Kidney (tissue), 14 donors: ENCODE results near the gene NDUFS8. TPM values are rescaled to one million over a fixed set of nuclear protein-coding genes. Genes with fewer than 3 reads are reported as not detected.

ENCODE experiments used
- DNase-seq, 5 donors: peaks; one replicate each; pipeline ENCODE4 v3.0.0-alpha.2; 2013 to 2020
- FAIRE-seq: peaks from 2 replicates; lab custom pipeline; 2012; peaks lifted over from hg19 to GRCh38; lab: Jason Lieb, UNC
- H3K27ac ChIP-seq, 2 donors: one replicate each; pipeline ENCODE4 v1.7.0; 2013; ENCODE audit warnings: low read depth in 2 of 2, low read length in 2 of 2, inconsistent platforms in 1 of 2
- H3K27me3 ChIP-seq: one replicate; pipeline ENCODE4 v1.7.1; 2013; ENCODE audit warnings: low read length, inconsistent platforms; ENCODE audit not compliant: control insufficient read depth, insufficient read depth
- H3K36me3 ChIP-seq, 3 donors: one replicate each; pipeline versions ENCODE4 v1.7.0 to v1.7.1; 2013; ENCODE audit warnings: low read length in 3 of 3, control low read depth in 1 of 3, inconsistent platforms in 1 of 3; ENCODE audit not compliant: insufficient read depth in 3 of 3, control insufficient read depth in 2 of 3
- H3K4me1 ChIP-seq, 3 donors: one replicate each; pipeline versions ENCODE4 v1.7.0 to v1.7.1; 2013; ENCODE audit warnings: low read length in 3 of 3, inconsistent platforms in 1 of 3, low read depth in 1 of 3; ENCODE audit not compliant: control insufficient read depth in 2 of 3, insufficient read depth in 2 of 3
- H3K4me3 ChIP-seq, 3 donors: one replicate each; pipeline versions ENCODE4 v1.7.0 to v1.8.1; 2013; ENCODE audit warnings: low read length in 3 of 3, control low read depth in 1 of 3, inconsistent platforms in 1 of 3
- H3K9ac ChIP-seq, 3 donors: one replicate each; pipeline versions ENCODE4 v1.7.0 to v1.7.1; 2013; ENCODE audit warnings: low read length in 3 of 3, control low read depth in 1 of 3, inconsistent platforms in 1 of 3
- H3K9me3 ChIP-seq, 3 donors: one replicate each; pipeline versions ENCODE4 v1.7.0 to v1.7.1; 2013; ENCODE audit warnings: low read length in 3 of 3, control low read depth in 1 of 3, inconsistent platforms in 1 of 3; ENCODE audit not compliant: control insufficient read depth in 2 of 3, insufficient read depth in 1 of 3
- intact Hi-C: fragments of 100-400 bp; cut with DNase I; formaldehyde crosslinking; loops from one replicate; pipeline ENCODE4 v1.11.1; 2022
- polyA plus RNA-seq: library from polyadenylated mRNA; stranded (reverse); fragments of 350-450 nt; fragmentation: Illumina TruSeq; extraction: RNeasy Lipid Tissue Mini Kit (QIAGEN cat#74804); gene quantifications from one replicate; pipeline ENCODE4 v1.2.3, GENCODE V29; 2014; ENCODE audit warnings: low read depth, low replicate concordance; ENCODE audit not compliant: insufficient read depth
- total RNA-seq: library from RNA; stranded (reverse); fragmentation: NEBNext Ultra II Directional; extraction: Animal tissue kit (Norgen Biotek cat#: 25700); gene quantifications from one replicate; pipeline ENCODE4 v1.2.1, GENCODE V29; 2021
- TF ChIP-seq, protein P1 (sequence below): IDR thresholded peaks from 3 replicates; pipeline ENCODE4 v1.5.1; 2012; ENCODE audit warnings: mild to moderate bottlenecking, moderate library complexity, borderline replicate concordance; ENCODE audit not compliant: insufficient read depth; ENCODE audit errors: extremely low read depth
- donor health status: control.
- donor health status: control.
- donor health status: control.
- donor health status: control.
- donor health status: control.
- donor health status: DM: yes; HTN: yes; CAD: no.
- donor health status: Normal renal cell carcinoma (clear cell type).

NDUFS8 gene
- total and polyA plus RNA-seq, 2 donors from 2014 or later, result 144 to 472 TPM

DNA sequence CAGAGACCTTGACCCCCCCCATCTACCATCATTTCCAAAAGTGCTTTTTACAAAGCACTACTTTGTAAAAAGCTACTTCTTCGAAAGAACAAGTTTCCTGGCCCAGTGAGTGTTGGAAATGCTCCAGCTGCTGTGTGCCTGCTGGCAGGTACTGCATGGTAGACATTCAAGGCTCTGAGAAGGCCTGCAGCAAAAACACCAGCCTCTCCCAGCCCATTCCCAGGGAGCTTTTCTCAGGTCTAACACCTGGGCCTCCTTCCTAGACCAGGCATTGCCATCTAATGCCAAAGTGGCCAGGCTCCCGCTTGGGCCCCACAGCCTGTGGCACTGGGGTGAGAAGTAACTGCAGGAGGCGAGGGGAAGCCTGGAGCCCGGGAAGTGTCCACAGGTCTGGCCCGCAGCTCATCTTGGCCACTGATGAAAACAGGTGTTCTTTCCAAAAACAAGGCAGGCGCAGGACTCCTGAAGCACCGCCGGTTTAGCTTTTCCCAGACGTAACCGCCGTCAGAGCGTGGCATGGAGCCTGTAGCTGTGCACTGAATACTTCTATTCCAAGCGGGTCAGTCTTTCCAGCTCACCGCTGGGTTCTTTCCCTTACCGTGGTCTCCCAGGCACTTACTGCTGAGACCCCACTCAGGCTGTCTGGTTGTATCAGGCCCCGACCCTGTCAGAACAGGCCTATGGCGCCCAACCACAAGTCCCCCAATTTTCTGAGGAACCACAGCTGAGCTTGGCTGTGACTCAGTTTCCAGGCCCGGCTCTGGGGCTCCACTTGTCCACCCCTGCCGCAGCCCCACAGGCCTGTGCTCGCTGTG is 7.1 kb downstream of the NDUFS8 start:
- H3K9ac ChIP-seq, result peak overlapping the region in 2 of 3 donors; percentile 89 to 91
- H3K36me3 ChIP-seq, result peaks cover 0 to 6% (median 0%) of the 10 kb centered on the region in 3 donors
- no peak overlapping the region for H3K4me3 ChIP-seq
- H3K9me3 ChIP-seq, result no peaks in the 10 kb centered on the region
- H3K4me1 ChIP-seq, result peaks cover 0 to 36% (median 10%) of the 10 kb centered on the region in 3 donors
- FAIRE-seq (no peak), DNase-seq (peak in 1 of 5 donors; percentile 39)
- H3K27ac ChIP-seq, result peak overlapping the region; percentile 66 to 88
- no peaks in the 10 kb centered on the region for H3K27me3 ChIP-seq
- TF ChIP-seq, protein P1, sequence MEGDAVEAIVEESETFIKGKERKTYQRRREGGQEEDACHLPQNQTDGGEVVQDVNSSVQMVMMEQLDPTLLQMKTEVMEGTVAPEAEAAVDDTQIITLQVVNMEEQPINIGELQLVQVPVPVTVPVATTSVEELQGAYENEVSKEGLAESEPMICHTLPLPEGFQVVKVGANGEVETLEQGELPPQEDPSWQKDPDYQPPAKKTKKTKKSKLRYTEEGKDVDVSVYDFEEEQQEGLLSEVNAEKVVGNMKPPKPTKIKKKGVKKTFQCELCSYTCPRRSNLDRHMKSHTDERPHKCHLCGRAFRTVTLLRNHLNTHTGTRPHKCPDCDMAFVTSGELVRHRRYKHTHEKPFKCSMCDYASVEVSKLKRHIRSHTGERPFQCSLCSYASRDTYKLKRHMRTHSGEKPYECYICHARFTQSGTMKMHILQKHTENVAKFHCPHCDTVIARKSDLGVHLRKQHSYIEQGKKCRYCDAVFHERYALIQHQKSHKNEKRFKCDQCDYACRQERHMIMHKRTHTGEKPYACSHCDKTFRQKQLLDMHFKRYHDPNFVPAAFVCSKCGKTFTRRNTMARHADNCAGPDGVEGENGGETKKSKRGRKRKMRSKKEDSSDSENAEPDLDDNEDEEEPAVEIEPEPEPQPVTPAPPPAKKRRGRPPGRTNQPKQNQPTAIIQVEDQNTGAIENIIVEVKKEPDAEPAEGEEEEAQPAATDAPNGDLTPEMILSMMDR, result no peak
- intact Hi-C loops, result no loop called here

DNA sequence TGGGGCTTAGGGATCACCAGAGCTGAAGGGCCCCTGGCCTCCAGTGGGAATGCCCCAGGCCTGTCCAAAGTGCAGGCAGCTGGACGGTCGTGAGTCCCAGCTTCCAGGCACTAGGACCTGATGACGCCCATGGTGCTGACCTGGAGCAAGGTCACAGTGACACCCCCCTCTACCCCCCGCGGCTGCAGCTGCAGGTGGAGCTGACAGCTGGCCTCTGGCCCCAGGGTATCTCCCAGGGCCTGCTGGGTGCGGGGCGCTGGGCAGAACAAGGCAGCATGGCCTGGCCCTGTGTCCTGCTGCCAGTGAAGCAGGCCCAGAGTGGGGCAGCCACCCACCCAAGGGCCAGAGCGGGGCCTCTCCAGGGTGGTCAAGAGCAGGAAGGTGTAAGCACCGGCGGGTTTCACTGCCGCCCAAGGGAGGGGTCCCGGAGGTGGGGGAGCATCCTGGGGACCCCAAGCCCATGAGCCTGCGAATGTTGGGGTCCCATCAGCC is 7.8 kb downstream of the NDUFS8 start:
- DNase-seq, result peak in 2 of 5 donors; percentile 64 to 82
- Histone ChIP-seq H3K36me3 (peaks cover 0 to 4% (median 0%) of the 10 kb centered on the region in 3 donors), H3K4me1 (peaks cover 0 to 35% (median 10%) of the 10 kb centered on the region in 3 donors), H3K4me3 (peak overlapping the region; percentile 36 to 69 (median 50)), H3K27ac (peak overlapping the region; percentile 88 to 90), H3K9me3 (no peaks in the 10 kb centered on the region), H3K9ac (peak overlapping the region in 2 of 3 donors; percentile 89 to 91), H3K27me3 (no peaks in the 10 kb centered on the region)
- TF ChIP-seq, protein P1, result no peak
- no peak for FAIRE-seq
- intact Hi-C loops, result no loop called here

DNA sequence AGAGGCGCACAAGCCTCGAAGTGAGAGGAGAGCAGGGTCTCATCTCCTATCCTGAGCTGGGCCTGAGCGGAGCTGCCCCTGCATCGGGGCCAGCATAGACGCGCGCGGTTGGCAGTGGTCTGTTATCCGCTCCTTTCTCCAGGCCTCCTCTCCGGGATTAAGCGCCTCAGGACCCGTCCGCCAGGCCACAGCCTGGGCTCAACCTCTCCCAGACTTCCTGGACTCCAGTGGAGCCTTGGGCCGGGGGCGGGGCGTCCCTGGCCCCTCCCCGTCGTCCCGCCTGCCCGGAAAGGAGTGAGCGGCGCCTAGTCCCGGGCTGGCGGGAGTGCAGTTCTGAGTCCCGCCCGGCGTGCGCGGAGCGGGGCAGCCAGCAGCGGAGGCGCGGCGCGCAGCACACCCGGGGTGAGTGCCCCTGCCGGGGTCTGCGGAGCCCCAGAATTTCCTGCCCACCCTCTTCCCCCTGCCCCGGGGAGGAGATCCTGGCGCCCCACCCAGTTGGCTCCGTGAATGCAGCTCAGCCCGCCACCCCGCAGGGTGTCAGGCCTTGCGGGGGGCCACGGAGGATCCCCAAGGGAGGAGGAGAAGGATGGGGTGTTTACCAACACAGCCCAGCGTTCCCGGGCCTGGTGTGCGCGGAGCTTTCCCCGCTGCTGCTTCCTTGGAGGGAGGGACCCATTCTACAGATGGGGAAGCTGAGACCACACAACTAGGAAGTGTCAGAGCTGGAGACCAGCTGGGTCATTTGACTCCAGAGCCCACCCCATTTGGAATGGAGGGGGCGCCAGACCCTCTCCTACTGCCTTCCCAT is 8.4 kb downstream of the NDUFS8 start, which contains the start of gene TCIRG1:
Gene TCIRG1, plus strand, starts transcription at position 308 of the 808 bp plus-strand sequence. CDS start 2,247 bp downstream, outside the sequence.
- Histone ChIP-seq H3K27me3 (no peaks in the 10 kb centered on the region), H3K4me1 (peaks cover 0 to 35% (median 10%) of the 10 kb centered on the region in 3 donors), H3K9me3 (no peaks in the 10 kb centered on the region), H3K9ac (peak within 1 kb of the TSS in 2 of 3 donors; percentile 89 to 91), H3K27ac (peak within 1 kb of the TSS; percentile 88 to 90), H3K4me3 (peak within 1 kb of the TSS; percentile 36 to 69 (median 61)), H3K36me3 (peaks cover 0 to 1% (median 0%) of the 10 kb centered on the region in 3 donors)
- DNase-seq, result peak; percentile 59 to 95 (median 80)
- TF ChIP-seq, protein P1, result no peak
- intact Hi-C loops, result no loop called here
- FAIRE-seq, result no peak
